Liver (tissue), 9 donors: ENCODE data around the gene PTPRN2. TPM values are rescaled to one million over a fixed set of nuclear protein-coding genes. Genes with fewer than 3 reads are reported as not detected.

Experiments
- DNase-seq: peaks from one replicate; pipeline ENCODE4 v3.0.0-alpha.2; 2017; ENCODE audit warnings: low spot score
- H3K27ac ChIP-seq, 2 donors: one replicate each; pipeline ENCODE4 v1.7.0; 2013; ENCODE audit warnings: inconsistent platforms in 2 of 2, low read length in 2 of 2, control low read depth in 1 of 2, low read depth in 1 of 2, mild to moderate bottlenecking in 1 of 2
- H3K27me3 ChIP-seq, 4 donors: one replicate each; pipeline versions ENCODE4 v1.6.1 to v1.7.0; 2013; ENCODE audit warnings: low read length in 3 of 4, inconsistent platforms in 1 of 4, mild to moderate bottlenecking in 1 of 4, moderate library complexity in 1 of 4; ENCODE audit not compliant: control insufficient read depth in 4 of 4, insufficient read depth in 4 of 4
- H3K36me3 ChIP-seq, 4 donors: one replicate each; pipeline versions ENCODE4 v1.6.1 to v1.7.0; 2013; ENCODE audit warnings: low read length in 3 of 4, mild to moderate bottlenecking in 3 of 4, low read depth in 1 of 4, moderate library complexity in 1 of 4; ENCODE audit not compliant: control insufficient read depth in 4 of 4, insufficient read depth in 3 of 4
- H3K4me1 ChIP-seq, 4 donors: one replicate each; pipeline versions ENCODE4 v1.6.1 to v1.7.0; 2013; ENCODE audit warnings: low read length in 3 of 4, mild to moderate bottlenecking in 3 of 4, moderate library complexity in 1 of 4; ENCODE audit not compliant: control insufficient read depth in 4 of 4, insufficient read depth in 4 of 4
- H3K4me3 ChIP-seq, 3 donors: one replicate each; pipeline versions ENCODE4 v1.6.1 to v1.7.0; 2013; ENCODE audit warnings: low read length in 3 of 3, control low read depth in 1 of 3, low read depth in 1 of 3, mild to moderate bottlenecking in 1 of 3
- H3K9ac ChIP-seq, 2 donors: one replicate each; pipeline ENCODE4 v1.7.0; 2013; ENCODE audit warnings: low read length in 2 of 2, mild to moderate bottlenecking in 2 of 2, moderate library complexity in 2 of 2, control low read depth in 1 of 2, low read depth in 1 of 2
- H3K9me3 ChIP-seq, 4 donors: one replicate each; pipeline versions ENCODE4 v1.6.1 to v1.7.0; 2013; ENCODE audit warnings: low read length in 3 of 4; ENCODE audit not compliant: control insufficient read depth in 4 of 4
- EGR1 ChIP-seq, 2 donors: IDR thresholded peaks; 2 replicates each; pipeline ENCODE4 v1.6.1; 2016 to 2018; ENCODE audit warnings: antibody characterized with exemption in 2 of 2, low read depth in 2 of 2
- FOXA1 ChIP-seq: IDR thresholded peaks from 2 replicates; pipeline ENCODE4 v1.6.1; 2016; ENCODE audit warnings: antibody characterized with exemption
- FOXA2 ChIP-seq: IDR thresholded peaks from 2 replicates; pipeline ENCODE4 v1.6.1; 2016; ENCODE audit warnings: antibody characterized with exemption
- GABPA ChIP-seq, 2 donors: IDR thresholded peaks in 1 of 2; conservative IDR thresholded peaks in 1 of 2; 2 replicates each; pipeline ENCODE4 v1.6.1; 2016; ENCODE audit warnings: antibody characterized with exemption in 2 of 2, mild to moderate bottlenecking in 1 of 2, moderate library complexity in 1 of 2
- HNF4A ChIP-seq, 2 donors: conservative IDR thresholded peaks; 2 replicates each; pipeline ENCODE4 v1.6.1; 2016; ENCODE audit warnings: antibody characterized with exemption in 2 of 2, mild to moderate bottlenecking in 2 of 2
- HNF4G ChIP-seq: IDR thresholded peaks from 2 replicates; pipeline ENCODE4 v1.6.1; 2016; ENCODE audit warnings: antibody characterized with exemption
- JUND ChIP-seq, 2 donors: IDR thresholded peaks; 2 replicates each; pipeline ENCODE4 v1.6.1; 2016; ENCODE audit warnings: antibody characterized with exemption in 2 of 2
- NR2F2 ChIP-seq: IDR thresholded peaks from 2 replicates; pipeline ENCODE4 v1.6.1; 2016; ENCODE audit warnings: antibody characterized with exemption
- RAD21 ChIP-seq, 2 donors: IDR thresholded peaks; 2 replicates each; pipeline ENCODE4 v1.6.1; 2016; ENCODE audit warnings: antibody characterized with exemption in 2 of 2, mild to moderate bottlenecking in 2 of 2
- RXRA ChIP-seq, 2 donors: IDR thresholded peaks; 2 replicates each; pipeline ENCODE4 v1.6.1; 2017 to 2018; ENCODE audit warnings: antibody characterized with exemption in 2 of 2, mild to moderate bottlenecking in 1 of 2
- SP1 ChIP-seq: IDR thresholded peaks from 2 replicates; pipeline ENCODE4 v1.6.1; 2018; ENCODE audit warnings: antibody characterized with exemption, mild to moderate bottlenecking
- TAF1 ChIP-seq: conservative IDR thresholded peaks from 2 replicates; pipeline ENCODE4 v1.6.1; 2016; ENCODE audit warnings: antibody characterized with exemption, mild to moderate bottlenecking
- YY1 ChIP-seq: IDR thresholded peaks from 2 replicates; pipeline ENCODE4 v1.6.1; 2016; ENCODE audit warnings: antibody characterized with exemption, mild to moderate bottlenecking
- WGBS: extraction: QIAGEN DNeasy Blood & Tissue Kit; methylation state at CpG from one replicate; pipeline ENCODE4 v1.1.7; 2013; 5-methylcytosine and 5-hydroxymethylcytosine counted together
- polyA plus RNA-seq, 2 donors: library from polyadenylated mRNA; stranded (reverse) in 1 of 2; unstranded in 1 of 2; fragments of 200-250 nt in 1 of 2; fragments of >200 nt in 1 of 2; fragmentation: Nextera tagmentation in 1 of 2; extraction: Ambion mirVana in 1 of 2; gene quantifications; one replicate each; pipeline versions ENCODE4 v1.2.1 to v1.2.3, GENCODE V29; 2013 to 2015
- total RNA-seq, 2 donors: library from RNA; depleted of rRNA; stranded (reverse); fragments of >200 nt; gene quantifications; one replicate each; pipeline ENCODE4 v1.2.3, GENCODE V29; 2014
- TF ChIP-seq, protein P1 (sequence below): fragments of 150-350 bp; IDR thresholded peaks from 2 replicates; pipeline ENCODE4 v1.5.1; 2017; ENCODE audit warnings: improper control_type of control experiment, low read depth, low read length; ENCODE audit not compliant: missing input control
- TF ChIP-seq, protein P2 (sequence below): IDR thresholded peaks from 2 replicates; pipeline ENCODE4 v1.6.1; 2016; ENCODE audit warnings: antibody characterized with exemption
- TF ChIP-seq, protein P3 (sequence below): IDR thresholded peaks from 2 replicates; pipeline ENCODE4 v1.6.1; 2016; ENCODE audit warnings: antibody characterized with exemption
- TF ChIP-seq, protein P4 (sequence below): IDR thresholded peaks from 2 replicates; pipeline ENCODE4 v1.6.1; 2016; ENCODE audit warnings: antibody characterized with exemption, mild to moderate bottlenecking
- TF ChIP-seq, protein P5 (sequence below): IDR thresholded peaks from 2 replicates; pipeline ENCODE4 v1.6.1; 2016; ENCODE audit warnings: antibody characterized with exemption
- donor health status: healthy.
- donor health status: healthy.
- donor health status: healthy.
- donor health status: healthy.
- donor health status: healthy.

The PTPRN2 gene
- total and polyA plus RNA-seq, 4 donors = 0.75 to 1.9 (median 1.1) TPM

DNA sequence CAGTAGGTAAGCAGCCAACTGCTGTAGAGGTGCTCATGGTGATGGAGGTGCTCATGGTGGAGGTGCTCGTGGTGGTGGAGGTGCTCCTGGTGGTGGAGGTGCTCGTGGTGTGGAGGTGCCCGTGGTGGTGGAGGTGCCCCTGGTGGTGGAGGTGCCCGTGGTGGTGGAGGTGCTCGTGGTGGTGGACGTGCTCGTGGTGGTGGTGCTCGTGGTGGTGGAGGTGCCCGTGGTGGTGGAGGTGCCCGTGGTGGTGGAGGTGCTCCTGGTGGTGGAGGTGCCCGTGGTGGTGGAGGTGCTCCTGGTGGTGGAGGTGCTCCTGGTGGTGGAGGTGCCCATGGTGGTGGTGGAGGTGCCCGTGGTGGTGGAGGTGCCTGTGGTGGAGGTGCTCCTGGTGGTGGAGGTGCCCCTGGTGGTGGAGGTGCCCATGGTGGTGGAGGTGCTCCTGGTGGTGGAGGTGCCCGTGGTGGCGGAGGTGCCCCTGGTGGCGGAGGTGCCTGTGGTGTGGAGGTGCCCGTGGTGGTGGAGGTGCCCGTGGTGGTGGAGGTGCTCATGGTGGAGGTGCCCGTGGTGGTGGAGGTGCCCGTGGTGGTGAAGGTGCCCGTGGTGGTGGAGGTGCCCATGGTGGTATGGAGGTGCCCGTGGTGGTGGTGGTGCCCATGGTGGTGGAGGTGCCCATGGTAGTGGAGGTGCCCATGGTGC lies 517.3 kb downstream of the PTPRN2 start:
- no peak for DNase-seq
- TF ChIP-seq YY1 (no peak), TAF1 (no peak), NR2F2 (no peak), RAD21 (IDR thresholded peaks at IDR 0.05) (no peak), HNF4G (no peak), SP1 (no peak), FOXA1 (no peak), RXRA (IDR thresholded peaks at IDR 0.05) (no peak), GABPA (IDR thresholded peaks at IDR 0.05 in 1 of 2, conservative IDR thresholded peaks at IDR 0.05 in 1 of 2) (no peak), FOXA2 (no peak), JUND (IDR thresholded peaks at IDR 0.05) (no peak), HNF4A (conservative IDR thresholded peaks at IDR 0.05) (no peak), EGR1 (IDR thresholded peaks at IDR 0.05; ENCODE audit: low read depth in 2 of 2) (no peak)
- TF ChIP-seq, protein P1, sequence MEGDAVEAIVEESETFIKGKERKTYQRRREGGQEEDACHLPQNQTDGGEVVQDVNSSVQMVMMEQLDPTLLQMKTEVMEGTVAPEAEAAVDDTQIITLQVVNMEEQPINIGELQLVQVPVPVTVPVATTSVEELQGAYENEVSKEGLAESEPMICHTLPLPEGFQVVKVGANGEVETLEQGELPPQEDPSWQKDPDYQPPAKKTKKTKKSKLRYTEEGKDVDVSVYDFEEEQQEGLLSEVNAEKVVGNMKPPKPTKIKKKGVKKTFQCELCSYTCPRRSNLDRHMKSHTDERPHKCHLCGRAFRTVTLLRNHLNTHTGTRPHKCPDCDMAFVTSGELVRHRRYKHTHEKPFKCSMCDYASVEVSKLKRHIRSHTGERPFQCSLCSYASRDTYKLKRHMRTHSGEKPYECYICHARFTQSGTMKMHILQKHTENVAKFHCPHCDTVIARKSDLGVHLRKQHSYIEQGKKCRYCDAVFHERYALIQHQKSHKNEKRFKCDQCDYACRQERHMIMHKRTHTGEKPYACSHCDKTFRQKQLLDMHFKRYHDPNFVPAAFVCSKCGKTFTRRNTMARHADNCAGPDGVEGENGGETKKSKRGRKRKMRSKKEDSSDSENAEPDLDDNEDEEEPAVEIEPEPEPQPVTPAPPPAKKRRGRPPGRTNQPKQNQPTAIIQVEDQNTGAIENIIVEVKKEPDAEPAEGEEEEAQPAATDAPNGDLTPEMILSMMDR = no peak
- TF ChIP-seq, protein P2, sequence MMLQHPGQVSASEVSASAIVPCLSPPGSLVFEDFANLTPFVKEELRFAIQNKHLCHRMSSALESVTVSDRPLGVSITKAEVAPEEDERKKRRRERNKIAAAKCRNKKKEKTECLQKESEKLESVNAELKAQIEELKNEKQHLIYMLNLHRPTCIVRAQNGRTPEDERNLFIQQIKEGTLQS = no peak
- TF ChIP-seq, protein P3, sequence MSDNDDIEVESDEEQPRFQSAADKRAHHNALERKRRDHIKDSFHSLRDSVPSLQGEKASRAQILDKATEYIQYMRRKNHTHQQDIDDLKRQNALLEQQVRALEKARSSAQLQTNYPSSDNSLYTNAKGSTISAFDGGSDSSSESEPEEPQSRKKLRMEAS = no peak
- TF ChIP-seq, protein P4, sequence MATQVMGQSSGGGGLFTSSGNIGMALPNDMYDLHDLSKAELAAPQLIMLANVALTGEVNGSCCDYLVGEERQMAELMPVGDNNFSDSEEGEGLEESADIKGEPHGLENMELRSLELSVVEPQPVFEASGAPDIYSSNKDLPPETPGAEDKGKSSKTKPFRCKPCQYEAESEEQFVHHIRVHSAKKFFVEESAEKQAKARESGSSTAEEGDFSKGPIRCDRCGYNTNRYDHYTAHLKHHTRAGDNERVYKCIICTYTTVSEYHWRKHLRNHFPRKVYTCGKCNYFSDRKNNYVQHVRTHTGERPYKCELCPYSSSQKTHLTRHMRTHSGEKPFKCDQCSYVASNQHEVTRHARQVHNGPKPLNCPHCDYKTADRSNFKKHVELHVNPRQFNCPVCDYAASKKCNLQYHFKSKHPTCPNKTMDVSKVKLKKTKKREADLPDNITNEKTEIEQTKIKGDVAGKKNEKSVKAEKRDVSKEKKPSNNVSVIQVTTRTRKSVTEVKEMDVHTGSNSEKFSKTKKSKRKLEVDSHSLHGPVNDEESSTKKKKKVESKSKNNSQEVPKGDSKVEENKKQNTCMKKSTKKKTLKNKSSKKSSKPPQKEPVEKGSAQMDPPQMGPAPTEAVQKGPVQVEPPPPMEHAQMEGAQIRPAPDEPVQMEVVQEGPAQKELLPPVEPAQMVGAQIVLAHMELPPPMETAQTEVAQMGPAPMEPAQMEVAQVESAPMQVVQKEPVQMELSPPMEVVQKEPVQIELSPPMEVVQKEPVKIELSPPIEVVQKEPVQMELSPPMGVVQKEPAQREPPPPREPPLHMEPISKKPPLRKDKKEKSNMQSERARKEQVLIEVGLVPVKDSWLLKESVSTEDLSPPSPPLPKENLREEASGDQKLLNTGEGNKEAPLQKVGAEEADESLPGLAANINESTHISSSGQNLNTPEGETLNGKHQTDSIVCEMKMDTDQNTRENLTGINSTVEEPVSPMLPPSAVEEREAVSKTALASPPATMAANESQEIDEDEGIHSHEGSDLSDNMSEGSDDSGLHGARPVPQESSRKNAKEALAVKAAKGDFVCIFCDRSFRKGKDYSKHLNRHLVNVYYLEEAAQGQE = no peak
- TF ChIP-seq, protein P5, sequence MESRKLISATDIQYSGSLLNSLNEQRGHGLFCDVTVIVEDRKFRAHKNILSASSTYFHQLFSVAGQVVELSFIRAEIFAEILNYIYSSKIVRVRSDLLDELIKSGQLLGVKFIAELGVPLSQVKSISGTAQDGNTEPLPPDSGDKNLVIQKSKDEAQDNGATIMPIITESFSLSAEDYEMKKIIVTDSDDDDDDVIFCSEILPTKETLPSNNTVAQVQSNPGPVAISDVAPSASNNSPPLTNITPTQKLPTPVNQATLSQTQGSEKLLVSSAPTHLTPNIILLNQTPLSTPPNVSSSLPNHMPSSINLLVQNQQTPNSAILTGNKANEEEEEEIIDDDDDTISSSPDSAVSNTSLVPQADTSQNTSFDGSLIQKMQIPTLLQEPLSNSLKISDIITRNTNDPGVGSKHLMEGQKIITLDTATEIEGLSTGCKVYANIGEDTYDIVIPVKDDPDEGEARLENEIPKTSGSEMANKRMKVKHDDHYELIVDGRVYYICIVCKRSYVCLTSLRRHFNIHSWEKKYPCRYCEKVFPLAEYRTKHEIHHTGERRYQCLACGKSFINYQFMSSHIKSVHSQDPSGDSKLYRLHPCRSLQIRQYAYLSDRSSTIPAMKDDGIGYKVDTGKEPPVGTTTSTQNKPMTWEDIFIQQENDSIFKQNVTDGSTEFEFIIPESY = no peak
- H3K27ac ChIP-seq = no peak overlapping the region
- H3K36me3 ChIP-seq = no peaks in the 10 kb centered on the region
- no peaks in the 10 kb centered on the region for H3K4me1 ChIP-seq
- no peak overlapping the region for H3K4me3 ChIP-seq
- no peaks in the 10 kb centered on the region for H3K27me3 ChIP-seq
- no peaks in the 10 kb centered on the region for H3K9me3 ChIP-seq
- 92% methylated on average over 21 of the region's 21 CpGs for WGBS
- no peak overlapping the region for H3K9ac ChIP-seq
